Measurements from ENCODE around the gene MRFAP1L1. TPM values are rescaled to one million over a fixed set of nuclear protein-coding genes. Genes with fewer than 3 reads are reported as not detected.

The MRFAP1L1 gene
- total RNA-seq, 4 donors from 2014 or later: 34.9 to 61.1 (median 37.4) TPM

GRCh38 chr4:6699388-6699787 is 10.3 kb downstream of the MRFAP1L1 start:
- Histone ChIP-seq H3K9me3 (no peaks in the 10 kb centered on the region), H3K27me3 (no peaks in the 10 kb centered on the region), H3K27ac (peak overlapping the region in 1 of 4 donors; percentile 10), H3K4me1 (peaks cover 0 to 23% (median 4%) of the 10 kb centered on the region in 4 donors), H3K36me3 (peaks cover 0 to 13% (median 0%) of the 10 kb centered on the region in 3 donors), H3K4me3 (no peak overlapping the region)
- DNase-seq: peak in 1 of 3 donors; percentile 11
- TF ChIP-seq POLR2A (IDR thresholded peaks at IDR 0.05) (no peak), CTCF (IDR thresholded peaks at IDR 0.05) (no peak)

GRCh38 chr4:6697131-6697530 is 12.5 kb downstream of the MRFAP1L1 start:
- TF ChIP-seq CTCF (IDR thresholded peaks at IDR 0.05) (no peak), POLR2A (IDR thresholded peaks at IDR 0.05) (no peak)
- Histone ChIP-seq H3K36me3 (peaks cover 0 to 3% (median 0%) of the 10 kb centered on the region in 3 donors), H3K4me1 (peaks cover 0 to 30% (median 4%) of the 10 kb centered on the region in 4 donors), H3K27ac (peak overlapping the region in 3 of 4 donors; percentile 53 to 70 (median 67)), H3K9me3 (no peaks in the 10 kb centered on the region), H3K4me3 (no peak overlapping the region), H3K27me3 (no peaks in the 10 kb centered on the region)
- DNase-seq: peak in 1 of 3 donors; percentile 25

- H3K36me3 ChIP-seq: peaks cover 0 to 3% (median 0%) of the 10 kb centered on the region in 3 donors
- TF ChIP-seq POLR2A (IDR thresholded peaks at IDR 0.05): no peak
- TF ChIP-seq CTCF (IDR thresholded peaks at IDR 0.05): no peak
- no peak overlapping the region for H3K4me3 ChIP-seq
- H3K4me1 ChIP-seq: peaks cover 0 to 30% (median 4%) of the 10 kb centered on the region in 4 donors
- H3K27me3 ChIP-seq: no peaks in the 10 kb centered on the region
- no peaks in the 10 kb centered on the region for H3K9me3 ChIP-seq
- peak overlapping the region; percentile 53 to 70 (median 68) for H3K27ac ChIP-seq
- peak in 1 of 3 donors; percentile 34 for DNase-seq
These were observed 13.1 kb downstream of the MRFAP1L1 start for GRCh38 chr4:6696611-6697010.

GRCh38 chr4:6695660-6696610 is 13.7 kb downstream of the MRFAP1L1 start:
- DNase-seq: peak; percentile 64 to 77 (median 76)
- no peaks in the 10 kb centered on the region for H3K27me3 ChIP-seq
- H3K36me3 ChIP-seq: peaks cover 0 to 3% (median 0%) of the 10 kb centered on the region in 3 donors
- no peaks in the 10 kb centered on the region for H3K9me3 ChIP-seq
- peaks cover 0 to 30% (median 4%) of the 10 kb centered on the region in 4 donors for H3K4me1 ChIP-seq
- H3K27ac ChIP-seq: peak overlapping the region; percentile 53 to 70 (median 68)
- TF ChIP-seq CTCF (IDR thresholded peaks at IDR 0.05): peak in 1 of 6 experiments; percentile 9
- no peak for TF ChIP-seq POLR2A (IDR thresholded peaks at IDR 0.05)
- no peak overlapping the region for H3K4me3 ChIP-seq

- Histone ChIP-seq H3K4me3 (peak overlapping the region in 1 of 4 donors; percentile 3), H3K27ac (peak overlapping the region; percentile 9 to 67 (median 17))
- DNase-seq: peak in 1 of 3 donors; percentile 40
These were observed 15.3 kb downstream of the MRFAP1L1 start for GRCh38 chr4:6694177-6694901.

More at GRCh38 chr4:6694177-6694901, 15.3 kb downstream of the MRFAP1L1 start:
- TF ChIP-seq POLR2A (IDR thresholded peaks at IDR 0.05) (no peak), CTCF (IDR thresholded peaks at IDR 0.05) (no peak)
- Histone ChIP-seq H3K36me3 (no peaks in the 10 kb centered on the region), H3K4me1 (peaks cover 0 to 36% (median 6%) of the 10 kb centered on the region in 4 donors), H3K9me3 (no peaks in the 10 kb centered on the region), H3K27me3 (no peaks in the 10 kb centered on the region)
